ENCODE results near the gene CAMP.

DNA sequence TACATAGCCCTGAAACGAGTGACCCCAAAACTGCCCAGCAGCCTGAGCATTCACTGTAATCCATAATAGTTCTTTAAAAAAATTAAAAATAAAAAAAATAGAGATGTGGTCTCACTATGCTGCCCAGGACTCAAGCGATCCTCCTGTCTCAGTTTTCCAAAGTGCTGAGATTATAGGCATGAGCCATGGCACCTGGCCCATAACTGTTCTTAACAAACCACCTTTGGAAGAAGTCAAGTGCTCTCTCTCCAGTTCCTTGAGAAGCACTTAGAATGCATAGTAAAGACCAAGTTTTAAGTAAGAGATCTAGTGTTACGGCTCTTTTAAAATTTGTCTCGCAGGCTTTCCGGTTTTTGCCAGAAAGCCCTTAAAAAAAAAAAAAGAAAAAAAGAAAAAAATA is 43.3 kb upstream of the CAMP start:
- TF ChIP-seq, protein P1, sequence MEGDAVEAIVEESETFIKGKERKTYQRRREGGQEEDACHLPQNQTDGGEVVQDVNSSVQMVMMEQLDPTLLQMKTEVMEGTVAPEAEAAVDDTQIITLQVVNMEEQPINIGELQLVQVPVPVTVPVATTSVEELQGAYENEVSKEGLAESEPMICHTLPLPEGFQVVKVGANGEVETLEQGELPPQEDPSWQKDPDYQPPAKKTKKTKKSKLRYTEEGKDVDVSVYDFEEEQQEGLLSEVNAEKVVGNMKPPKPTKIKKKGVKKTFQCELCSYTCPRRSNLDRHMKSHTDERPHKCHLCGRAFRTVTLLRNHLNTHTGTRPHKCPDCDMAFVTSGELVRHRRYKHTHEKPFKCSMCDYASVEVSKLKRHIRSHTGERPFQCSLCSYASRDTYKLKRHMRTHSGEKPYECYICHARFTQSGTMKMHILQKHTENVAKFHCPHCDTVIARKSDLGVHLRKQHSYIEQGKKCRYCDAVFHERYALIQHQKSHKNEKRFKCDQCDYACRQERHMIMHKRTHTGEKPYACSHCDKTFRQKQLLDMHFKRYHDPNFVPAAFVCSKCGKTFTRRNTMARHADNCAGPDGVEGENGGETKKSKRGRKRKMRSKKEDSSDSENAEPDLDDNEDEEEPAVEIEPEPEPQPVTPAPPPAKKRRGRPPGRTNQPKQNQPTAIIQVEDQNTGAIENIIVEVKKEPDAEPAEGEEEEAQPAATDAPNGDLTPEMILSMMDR (IDR thresholded peaks at IDR 0.05) = no peak
- TF ChIP-seq POLR2AphosphoS5 (IDR thresholded peaks at IDR 0.05) (no peak), EP300 (IDR thresholded peaks at IDR 0.05) (no peak)

Measured in suprapubic skin (tissue), 4 donors.